ENCODE results near the gene ICA1. TPM values are rescaled to one million over a fixed set of nuclear protein-coding genes. Genes with fewer than 3 reads are reported as not detected.
A peak's percentile ranks its signal among the peaks of the same experiment; 100 is the strongest.

Gene ICA1
- polyA plus RNA-seq, 10 donors, result 3.5 to 12.3 (median 6.5) TPM

DNA sequence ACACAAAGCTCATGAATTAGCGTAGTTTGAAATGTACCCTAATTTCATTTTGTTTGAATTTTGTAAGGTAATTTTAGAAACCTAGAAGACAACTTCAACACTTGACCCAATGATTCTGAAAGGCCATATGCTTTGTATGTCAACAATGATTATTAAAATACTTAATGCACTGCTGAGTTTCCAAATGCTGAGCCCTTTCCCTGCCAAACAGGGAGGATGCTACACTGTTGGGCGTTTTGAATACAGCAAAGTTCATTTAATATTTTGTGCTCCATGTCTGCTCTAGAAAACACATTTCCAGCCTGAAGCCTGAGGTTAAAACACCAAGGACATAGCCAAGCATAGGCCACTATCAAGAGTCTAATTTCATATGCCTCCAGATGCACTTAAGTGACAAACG, 99.8 kb downstream of the ICA1 start:
- DNase-seq, result no peak

DNA sequence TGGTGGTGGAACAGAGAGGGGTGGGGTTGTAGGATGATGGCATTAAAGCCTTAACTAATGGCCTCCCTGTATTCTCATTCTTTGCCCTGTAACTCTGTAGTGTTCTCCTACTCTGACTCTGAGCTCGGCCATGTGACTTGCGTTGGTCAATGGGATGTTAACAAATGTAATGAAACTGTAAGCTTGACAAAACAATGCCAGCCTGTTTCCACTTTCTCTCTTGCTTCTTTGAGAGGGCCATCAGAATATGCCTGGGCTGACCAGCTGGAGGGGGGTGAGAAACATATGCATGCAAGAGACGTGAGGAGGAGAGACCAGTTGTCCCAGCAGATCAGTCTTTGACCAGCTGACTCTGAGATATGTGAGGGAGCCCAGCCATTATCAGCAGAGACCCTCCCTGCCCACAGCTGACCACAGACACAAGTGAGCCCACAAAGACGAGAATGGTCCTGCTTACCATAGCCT, 100.6 kb downstream of the ICA1 start:
- DNase-seq, result peak in 1 of 3 donors; percentile 22

DNA sequence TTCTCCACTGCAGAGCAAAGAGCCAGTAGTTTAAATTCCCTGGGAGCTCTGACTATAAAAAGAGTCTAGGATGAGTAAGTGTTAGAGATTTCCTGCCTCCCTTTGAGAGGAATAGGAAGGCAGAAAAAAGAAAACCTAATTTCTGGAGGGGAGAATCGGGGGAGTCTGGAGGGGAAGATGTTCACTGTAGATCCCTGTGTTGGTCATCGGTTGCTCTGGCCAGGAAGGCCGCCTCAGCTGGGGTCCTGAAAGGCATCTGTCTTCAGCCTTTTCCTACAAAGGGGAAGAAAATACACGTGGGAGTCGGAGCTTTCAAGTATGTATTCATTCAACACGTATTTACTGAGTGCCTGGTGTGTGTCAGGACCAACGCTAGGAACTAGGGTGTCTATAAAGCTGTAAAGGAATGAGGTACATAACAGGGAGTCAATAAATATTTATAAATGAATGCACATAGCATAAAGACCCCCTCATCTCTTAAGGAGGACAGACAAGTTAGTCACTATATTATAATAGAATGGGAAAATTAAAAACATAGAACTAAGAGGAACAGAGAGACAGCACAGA, 101.1 kb downstream of the ICA1 start:
- no peak for DNase-seq

DNA sequence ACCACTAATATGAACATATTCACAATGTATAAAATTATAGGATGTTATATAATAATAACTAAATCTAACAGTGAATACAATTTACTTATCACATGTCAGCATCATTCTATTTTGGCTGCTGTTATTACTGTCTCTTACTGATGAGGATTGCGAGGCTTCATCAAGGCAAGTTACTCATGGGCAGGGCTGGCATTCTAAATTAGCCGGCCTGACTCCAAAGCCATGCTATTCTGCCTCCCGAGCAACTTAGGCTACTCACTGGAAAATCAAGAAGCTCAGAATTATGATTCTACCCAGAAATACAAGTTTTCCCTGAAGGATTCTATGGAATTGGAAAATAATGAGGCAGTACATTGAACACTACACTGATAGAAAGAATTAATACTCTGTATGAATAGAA, 101.7 kb downstream of the ICA1 start:
- DNase-seq, result no peak

DNA sequence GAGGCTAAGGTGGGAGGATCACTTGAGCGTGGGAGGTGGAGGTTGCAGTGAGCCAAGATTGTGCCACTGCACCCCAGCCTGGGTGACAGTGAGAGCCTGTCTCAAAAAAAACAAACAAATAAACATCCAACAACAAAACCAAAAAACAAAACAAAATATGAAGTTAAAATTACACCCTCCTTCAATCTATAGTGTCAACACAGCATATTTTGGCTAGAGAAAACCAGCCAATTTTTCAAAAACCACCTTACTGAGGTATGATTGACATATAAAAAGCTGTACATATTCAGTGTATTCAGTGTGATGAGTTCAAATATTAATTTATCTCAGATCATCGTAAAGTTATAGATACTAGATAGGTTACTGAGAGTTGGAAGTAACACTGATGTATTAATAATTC, 102.4 kb downstream of the ICA1 start:
- DNase-seq, result no peak

DNA sequence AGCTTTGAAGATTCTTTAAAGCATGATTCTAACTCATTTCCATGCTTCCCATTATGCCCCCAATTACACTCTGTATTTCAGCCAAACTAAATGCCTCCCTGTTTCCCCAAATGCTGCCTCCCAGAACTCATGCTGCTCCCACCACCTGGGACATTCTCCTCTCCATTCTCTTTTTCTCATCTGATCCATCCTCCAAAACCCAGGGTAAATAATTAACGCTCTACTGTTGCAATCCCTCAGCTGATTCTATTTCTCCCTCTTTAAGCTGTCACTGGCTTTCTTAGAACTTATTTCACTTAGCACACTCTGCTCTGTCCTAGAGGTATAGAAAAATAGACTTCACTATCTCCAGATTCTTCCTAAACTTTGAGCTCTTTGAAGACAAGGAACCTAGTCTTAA, 104.7 kb downstream of the ICA1 start:
- DNase-seq, result no peak

DNA sequence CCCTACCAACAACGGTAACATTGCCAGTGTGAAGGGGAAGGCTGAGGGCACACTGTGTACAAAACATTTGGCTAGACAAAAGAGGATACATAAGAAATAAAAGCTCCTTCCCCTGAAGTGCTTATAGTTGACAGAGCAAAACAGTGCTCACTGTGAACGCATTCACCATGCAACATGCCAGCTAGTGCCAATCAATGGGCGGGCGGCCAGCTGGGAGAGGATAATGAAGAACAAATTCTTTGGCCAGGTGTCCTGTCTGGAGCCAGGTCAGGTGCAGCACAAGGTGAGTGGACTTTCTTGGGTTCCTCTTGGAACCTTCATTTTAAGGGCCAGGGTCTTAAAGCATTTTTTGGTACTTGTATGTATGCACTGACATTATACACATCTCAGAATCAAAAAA, 106.1 kb downstream of the ICA1 start:
- DNase-seq, result no peak

DNA sequence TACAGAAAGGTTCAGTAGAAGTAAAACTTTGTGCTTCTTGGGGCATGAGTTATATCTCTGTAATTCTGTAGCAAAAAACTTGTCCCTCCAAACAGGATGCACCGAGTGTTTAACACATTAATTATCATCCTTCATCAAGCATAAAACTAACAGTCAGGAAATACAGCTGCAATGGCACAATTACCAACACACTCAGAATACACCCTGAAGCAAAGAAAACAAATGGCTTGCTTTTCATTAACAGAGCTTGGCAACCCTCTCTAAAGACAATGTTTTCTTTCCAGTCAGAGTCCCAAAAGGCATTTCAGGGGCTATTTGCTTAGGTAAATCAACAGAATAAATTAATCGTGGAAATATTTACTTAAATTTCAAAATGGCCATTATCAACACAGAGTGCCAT, 107.7 kb downstream of the ICA1 start:
- no peak for DNase-seq

DNA sequence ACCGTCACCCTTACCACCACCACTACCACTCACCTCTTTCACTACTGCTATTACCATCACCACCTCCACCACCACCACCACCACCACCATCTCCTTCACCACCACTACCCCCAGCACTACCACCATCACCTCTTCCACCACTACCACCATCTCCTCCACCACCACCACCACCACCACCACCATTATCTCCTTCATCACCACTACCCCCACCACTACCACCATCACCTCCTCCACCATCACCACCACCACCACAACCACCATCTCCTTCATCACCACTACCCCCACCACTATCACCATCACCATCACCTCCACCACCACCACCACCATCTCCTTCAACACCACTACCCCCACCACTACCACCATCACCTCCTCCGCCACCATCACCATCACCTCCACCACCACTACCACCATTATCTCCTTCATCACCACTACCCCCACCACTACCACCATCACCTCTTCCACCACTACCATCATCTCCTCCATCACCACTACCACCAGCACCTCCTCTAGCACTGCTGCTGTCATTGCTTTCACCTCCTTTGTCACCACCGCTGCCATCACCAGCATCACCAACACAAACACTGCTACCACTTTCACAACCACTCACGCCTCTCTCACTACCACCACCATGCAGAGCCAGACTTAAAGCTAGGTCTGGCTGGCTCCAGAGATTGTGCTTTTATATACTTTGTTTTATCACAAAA, 109.3 kb downstream of the ICA1 start:
- no peak for DNase-seq

DNA sequence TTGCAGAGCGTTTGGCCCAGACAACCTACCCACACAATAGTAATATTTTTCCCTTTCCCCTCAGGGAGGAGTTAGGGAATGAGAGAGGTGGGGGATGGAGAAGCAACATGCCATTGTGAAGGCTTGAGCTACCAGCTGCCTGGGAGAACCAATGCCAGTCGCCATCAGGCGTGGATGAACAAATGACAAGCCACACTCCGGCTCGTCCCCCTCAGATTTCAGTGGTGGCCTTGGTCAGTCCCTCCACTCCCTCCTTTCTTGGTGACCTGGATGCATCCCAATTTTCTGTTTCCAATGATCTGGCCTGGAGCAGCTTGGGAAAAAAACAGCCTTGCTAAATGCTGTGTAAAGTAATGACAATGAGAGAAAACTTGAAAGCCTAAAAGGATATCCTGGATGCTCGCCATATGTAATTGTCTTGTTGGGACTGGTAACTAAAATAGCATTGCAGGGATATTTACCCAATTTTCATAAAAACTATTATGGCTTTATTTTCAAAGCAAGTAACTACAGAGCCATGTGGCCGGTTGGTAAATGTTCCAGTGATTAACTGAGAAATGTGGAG, 110.7 kb downstream of the ICA1 start:
- DNase-seq, result peak in 1 of 3 donors; percentile 26

DNA sequence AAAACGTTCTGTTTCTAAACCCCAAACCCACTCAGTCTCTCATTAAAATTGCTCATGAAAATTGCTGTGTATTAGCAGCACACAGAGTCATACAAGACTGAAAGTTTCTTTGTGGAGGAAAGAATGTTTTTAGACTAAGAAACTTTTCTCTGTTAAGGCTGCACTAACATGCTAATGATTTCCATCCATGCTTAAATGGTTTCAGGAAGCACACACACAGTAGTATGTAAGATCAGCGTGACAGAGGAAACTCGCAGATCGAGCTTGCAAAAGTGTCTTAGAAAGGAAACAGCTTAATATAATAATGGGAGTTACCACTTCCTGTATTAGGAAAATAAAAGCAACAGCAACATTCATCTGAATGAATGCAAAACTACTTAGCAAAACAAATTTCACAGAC, 112.7 kb downstream of the ICA1 start:
- DNase-seq, result peak in 1 of 3 donors; percentile 30

DNA sequence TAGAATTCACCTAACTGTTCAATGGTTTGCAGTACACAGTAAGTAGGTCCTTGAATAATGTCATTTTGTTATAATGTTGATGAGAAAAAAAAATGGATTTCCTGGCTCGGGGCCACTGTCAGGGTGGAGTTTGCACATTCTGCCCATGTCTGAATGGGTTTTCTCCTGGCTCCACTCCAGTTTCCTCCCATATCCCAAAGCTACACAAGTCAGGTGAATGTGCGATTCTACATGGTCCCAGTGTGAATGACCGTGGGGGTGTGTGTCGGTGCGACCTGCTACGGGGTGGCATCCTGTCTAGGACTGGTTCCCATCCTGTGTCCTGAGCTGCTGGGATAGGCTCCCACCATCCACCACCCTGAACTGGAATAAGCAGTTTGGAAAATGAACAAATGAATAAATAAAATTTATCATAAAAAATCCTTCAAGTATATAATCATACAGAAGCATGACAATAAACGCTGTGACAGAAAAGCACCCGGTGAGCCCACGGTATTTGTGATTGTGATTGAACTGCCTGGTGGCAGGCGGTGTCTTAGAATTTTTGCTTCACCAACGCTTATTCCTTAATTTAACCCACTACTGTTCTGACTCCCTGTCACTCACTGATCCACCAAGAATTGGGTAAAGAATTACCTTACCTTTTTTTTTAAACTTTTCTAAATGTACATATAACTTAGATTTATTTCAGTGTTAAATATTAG, 114.1 kb downstream of the ICA1 start:
- peak in 1 of 3 donors; percentile 33 for DNase-seq

DNA sequence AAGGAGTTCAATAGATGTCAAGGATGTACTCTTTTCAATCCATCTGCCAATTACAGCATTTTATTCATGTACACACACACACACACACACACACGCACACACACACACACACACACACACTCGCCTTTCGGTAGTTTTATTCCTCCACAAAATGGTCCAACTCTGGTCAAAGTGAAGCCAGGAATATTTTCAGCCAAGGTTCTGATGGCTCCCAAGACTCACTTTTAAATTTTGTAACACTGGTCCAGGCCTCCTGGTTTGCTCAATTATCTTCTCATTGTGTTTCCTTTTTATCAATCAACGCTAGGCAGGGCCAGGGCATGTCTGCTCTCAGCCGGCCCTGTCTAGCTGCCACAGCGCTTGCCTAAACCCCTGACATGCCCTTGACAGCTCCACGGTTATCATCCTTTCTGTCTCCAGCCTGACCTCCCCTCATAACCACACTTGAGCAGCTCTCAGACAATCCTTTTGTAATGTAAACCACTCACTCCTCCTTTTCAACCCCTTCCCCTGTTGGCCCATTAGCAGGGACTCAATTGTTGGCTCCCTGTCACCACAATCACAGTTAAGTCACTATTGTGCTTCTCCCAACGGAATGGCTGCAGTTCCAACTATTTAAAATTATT, 115.1 kb downstream of the ICA1 start:
- DNase-seq, result peak in 2 of 3 donors; percentile 54 to 74

DNA sequence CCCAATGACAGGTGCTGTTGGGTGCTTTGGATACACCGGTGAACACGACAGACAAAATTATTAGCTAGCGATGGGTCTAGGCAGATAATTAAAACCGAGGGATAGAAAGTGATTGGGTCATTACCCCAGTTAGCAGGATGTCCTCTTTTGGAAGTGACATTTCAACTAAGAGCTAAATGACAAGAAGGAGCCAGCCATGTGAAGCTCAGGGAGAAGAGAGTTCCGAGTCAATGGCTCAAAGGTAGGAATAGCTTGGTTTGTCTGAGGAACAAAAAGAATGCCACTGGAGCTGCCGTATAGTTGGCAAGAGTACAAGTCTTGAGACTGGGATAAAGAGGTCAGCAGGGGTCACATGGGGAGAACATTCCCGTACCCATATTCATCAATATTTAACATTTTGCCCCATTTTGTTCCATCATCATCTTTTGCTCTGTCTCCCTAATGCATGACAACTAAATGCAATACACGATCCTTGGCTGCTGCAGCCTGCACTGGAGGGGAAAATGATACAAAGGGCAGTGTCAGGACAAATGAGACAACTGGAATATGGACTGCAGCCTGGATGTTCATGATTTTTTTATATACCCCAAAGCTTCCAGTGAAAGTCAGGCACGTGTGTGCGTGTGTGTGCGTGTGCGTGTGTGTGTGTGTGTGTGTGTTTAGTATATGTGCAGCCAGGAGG, 115.7 kb downstream of the ICA1 start:
- peak in 2 of 3 donors; percentile 35 to 63 for DNase-seq

DNA sequence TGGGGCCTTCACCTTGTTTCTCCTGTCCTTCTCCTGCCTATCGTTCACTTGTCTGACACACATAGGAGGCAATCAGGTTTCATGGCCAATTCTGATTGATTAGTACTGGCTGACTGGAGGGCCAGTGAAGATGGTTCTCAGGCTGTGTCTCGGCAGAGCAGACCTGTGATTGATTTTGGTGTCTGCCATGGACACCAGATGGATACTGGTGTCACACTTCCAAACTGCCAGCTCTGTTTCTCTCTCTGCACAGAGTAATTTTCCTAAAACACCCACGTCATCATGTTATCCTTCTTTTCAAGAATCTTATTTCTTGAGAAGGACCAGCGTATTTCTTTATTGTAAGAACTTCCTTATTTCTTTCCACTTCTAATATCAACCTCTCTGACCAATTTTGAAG, 117.1 kb downstream of the ICA1 start:
- DNase-seq, result no peak

DNA sequence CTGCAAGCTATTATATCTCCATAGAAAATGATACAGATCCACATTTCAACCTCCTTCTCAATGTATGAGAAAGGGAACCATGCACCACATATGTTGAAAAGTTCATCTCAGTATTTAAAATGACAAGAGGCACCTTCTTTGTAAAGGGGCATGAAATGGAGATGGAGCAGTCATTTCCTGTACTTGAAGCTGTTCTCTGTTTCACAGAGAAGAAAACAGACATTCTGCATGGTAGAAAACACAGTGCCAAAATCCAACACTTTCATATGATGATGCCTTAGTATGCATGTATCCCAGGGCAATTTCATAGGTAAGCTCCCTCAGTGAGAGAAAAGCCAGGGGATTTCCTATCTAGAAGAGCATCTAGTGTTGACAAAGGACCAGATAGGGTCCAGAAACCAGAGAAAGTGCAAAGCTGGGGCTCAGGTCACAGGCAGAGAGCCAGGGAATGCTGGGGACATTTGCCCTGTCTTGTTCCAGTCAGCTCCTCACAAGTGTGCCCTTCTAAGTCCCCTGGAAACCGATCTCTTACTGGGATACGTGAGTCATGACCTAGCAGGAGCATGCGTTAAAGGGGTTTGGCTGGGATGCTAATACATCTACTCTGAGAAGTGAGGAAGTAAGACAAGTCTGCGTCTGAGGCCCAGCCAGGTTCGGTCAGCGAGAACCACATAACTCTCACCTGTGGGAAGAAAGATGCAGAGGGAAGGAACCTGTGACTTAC, 118.7 kb downstream of the ICA1 start:
- no peak for DNase-seq

DNA sequence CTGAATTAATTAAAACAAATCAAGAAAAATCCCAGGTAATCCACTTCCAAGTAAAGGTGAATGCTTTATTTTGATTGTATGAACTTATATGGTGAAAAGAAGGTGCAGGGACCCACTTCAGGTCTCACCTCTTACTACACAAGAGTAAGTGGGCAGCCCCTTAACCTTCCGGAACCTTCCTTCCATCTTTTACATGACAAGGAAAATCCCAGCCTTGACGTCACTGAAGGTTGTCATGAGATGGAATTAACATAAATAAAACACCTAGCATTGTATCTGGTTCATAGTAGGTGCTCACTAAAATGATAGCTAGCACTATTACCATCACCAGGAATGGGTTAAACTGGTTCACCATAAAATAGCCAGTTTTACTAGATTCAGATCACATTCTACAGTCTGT, 119.5 kb downstream of the ICA1 start:
- DNase-seq, result no peak

DNA sequence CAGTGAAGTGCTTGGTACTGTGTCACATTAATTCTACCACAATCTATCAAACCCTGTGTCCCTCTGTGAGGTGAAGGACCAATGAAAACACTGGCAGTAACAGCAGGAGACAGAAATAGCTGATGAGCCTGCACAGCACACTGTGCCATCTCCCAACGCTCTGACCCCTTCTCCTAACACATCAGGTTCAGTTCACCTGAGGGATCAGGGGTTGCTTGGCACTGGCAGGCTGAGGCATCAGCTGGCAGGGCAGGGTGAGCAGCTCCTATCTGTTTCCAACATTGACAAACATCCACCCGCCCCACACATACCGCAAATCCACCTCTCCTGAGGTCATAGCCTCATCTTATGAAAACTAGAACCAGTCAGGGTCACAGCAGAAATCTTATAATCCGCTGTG, 120.9 kb downstream of the ICA1 start:
- DNase-seq, result no peak

DNA sequence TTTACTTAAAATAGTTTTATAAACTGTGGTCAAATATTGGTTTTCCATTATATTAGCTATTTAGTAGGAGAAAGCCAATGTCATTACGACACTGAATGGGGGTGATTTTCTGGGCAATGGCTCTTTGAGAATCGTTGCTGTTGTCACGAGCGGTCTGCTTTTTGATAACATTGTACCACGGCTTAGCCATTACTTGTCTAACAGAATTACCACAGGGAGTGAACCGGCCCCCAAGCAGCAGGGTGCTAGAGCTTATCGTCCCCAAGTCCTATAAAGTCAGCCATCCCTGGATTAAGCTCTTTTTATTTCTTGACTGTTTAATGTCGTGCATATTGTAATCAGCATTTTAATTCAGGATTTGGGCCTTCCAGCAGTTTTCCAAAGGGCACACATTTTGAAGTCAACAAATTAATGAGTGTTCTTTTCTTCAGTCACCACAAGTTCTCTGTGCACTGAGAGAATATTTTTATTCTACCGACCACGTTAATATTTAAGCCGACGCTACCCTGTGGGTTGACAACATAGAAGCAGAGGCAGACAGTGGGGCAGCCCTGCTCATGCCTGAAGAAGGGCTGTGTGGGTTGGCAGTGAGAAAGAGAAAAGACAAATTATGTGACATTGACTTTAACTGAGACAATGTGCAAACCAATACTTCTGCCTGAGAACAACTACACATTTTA, 125.8 kb downstream of the ICA1 start:
- no peak for DNase-seq

DNA sequence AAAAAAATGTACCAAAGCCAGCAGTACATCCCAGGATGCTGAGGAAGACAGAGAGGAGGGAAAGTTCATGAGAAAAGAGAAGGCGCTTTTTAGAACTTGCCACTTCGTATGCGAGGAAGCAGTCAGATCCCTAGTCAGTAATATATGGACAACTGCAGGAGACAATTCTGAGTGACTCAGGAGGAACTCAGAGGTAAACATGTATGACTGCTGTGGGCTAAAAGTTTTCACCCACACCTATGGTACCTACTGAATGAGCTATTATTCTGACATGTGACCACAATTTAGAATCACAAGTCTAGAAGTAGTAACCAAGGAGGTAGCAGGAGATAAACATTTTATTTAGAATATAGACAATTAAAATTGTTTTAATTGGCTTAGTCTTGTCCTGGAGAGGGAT, 126.5 kb downstream of the ICA1 start:
- no peak for DNase-seq
